Measurements from ENCODE around the gene DDIT4L. TPM values are rescaled to one million over a fixed set of nuclear protein-coding genes. Genes with fewer than 3 reads are reported as not detected.

Gene DDIT4L
- total RNA-seq, 6 donors from 2014 or later, result 0.37 to 1.1 (median 0.63) TPM; not detected in 2

DNA sequence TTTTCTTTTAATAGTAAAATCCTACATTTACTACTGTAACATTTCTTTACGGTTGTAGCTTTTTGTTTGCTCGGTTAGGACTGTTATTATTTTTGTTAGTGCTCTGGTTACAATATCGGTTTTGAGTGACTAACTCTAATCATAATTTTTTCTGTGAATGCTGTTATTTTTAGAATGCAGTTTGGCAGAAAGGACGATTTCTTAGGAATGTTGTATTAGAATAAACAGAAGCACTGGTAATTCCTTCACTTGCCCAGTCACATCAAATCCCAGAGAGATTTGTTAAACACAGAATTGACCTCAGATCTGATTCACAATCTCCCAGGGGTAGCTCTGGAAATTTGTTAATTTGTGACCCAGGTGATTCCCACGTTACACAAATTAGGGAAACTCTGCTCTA lies 21.7 kb downstream of the DDIT4L start:
- no peaks in the 10 kb centered on the region for H3K27me3 ChIP-seq
- no peak overlapping the region for H3K27ac ChIP-seq
- no peak for ATAC-seq (ENCODE audit: low FRiP score in 2 of 2)
- no peaks in the 10 kb centered on the region for H3K36me3 ChIP-seq
- WGBS, 2 donors, result 59 to 63% methylated on average over 5 of the region's 5 CpGs
- no peak overlapping the region for H3K4me3 ChIP-seq
- H3K9me3 ChIP-seq, result no peaks in the 10 kb centered on the region
- H3K4me1 ChIP-seq, result no peaks in the 10 kb centered on the region
- DNase-seq, result no peak
- TF ChIP-seq EP300 (IDR thresholded peaks at IDR 0.05), result no peak
- TF ChIP-seq POLR2AphosphoS5 (IDR thresholded peaks at IDR 0.05), result no peak
- TF ChIP-seq, protein P1, sequence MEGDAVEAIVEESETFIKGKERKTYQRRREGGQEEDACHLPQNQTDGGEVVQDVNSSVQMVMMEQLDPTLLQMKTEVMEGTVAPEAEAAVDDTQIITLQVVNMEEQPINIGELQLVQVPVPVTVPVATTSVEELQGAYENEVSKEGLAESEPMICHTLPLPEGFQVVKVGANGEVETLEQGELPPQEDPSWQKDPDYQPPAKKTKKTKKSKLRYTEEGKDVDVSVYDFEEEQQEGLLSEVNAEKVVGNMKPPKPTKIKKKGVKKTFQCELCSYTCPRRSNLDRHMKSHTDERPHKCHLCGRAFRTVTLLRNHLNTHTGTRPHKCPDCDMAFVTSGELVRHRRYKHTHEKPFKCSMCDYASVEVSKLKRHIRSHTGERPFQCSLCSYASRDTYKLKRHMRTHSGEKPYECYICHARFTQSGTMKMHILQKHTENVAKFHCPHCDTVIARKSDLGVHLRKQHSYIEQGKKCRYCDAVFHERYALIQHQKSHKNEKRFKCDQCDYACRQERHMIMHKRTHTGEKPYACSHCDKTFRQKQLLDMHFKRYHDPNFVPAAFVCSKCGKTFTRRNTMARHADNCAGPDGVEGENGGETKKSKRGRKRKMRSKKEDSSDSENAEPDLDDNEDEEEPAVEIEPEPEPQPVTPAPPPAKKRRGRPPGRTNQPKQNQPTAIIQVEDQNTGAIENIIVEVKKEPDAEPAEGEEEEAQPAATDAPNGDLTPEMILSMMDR (IDR thresholded peaks at IDR 0.05), result no peak

DNA sequence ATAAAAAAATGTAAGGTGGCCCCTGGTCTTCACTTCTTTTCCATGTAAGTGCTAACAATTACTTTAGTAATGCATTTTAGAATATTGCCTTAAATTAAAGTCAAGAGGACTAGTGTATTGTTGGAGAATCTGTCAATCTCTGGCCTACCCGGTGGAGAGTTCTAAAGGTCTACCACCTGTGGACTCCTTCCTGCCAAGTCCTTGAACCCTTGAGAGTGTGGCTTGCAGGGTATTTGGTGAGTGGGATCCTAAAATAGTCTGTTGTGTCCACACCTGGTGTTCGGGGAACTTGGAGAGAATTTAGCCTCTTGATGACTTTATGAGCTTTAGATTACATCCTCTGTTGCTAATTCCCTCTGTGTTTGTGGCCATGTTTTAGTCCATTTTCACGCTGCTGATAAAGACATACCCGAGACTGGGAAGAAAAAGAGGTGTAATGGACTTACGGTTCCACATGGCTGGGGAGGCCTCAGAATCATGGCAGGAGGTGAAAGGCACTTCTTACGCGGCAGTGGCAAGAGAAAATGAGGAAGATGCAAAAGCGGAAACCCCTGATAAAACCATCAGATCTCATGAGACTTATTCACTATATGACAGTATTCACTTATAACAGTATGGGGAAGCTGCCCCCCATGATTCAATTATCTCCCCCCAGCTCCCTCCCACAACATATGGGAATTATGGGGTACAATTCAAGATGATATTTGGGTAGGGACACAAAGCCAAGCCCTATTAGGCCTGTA lies 23.8 kb downstream of the DDIT4L start:
- no peak for DNase-seq
- Histone ChIP-seq H3K27ac (no peak overlapping the region), H3K36me3 (no peaks in the 10 kb centered on the region), H3K4me3 (no peak overlapping the region), H3K27me3 (no peaks in the 10 kb centered on the region), H3K9me3 (peaks cover 0 to 7% (median 5%) of the 10 kb centered on the region in 4 donors), H3K4me1 (no peaks in the 10 kb centered on the region)
- no peak for ATAC-seq (ENCODE audit: low FRiP score in 2 of 2)
- TF ChIP-seq, protein P1 (IDR thresholded peaks at IDR 0.05), result no peak
- TF ChIP-seq POLR2A (IDR thresholded peaks at IDR 0.05), result no peak
- TF ChIP-seq POLR2AphosphoS5 (IDR thresholded peaks at IDR 0.05), result no peak
- no peak for TF ChIP-seq EP300 (IDR thresholded peaks at IDR 0.05)
- 83 to 84% methylated on average over 8 of the region's 8 CpGs for WGBS, 2 donors

DNA sequence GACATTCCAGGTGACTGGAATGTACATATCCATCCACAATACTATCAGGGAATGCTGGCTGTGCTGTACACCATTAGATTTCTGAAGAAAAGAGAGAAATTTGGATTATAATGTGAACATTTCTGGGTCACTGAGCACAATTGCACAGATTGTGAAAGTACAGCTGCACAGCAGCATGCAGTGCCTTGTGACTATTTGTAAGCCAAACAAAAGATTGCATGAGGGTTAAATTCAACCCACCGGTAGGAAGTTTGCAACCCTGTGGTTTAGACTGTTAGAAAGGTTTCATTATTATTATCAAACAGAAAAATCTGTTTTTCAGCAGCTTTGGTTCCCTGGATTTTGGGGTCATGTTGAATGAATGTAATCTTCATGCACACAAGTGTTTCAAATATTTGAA lies 24.5 kb downstream of the DDIT4L start:
- H3K4me1 ChIP-seq, result no peaks in the 10 kb centered on the region
- no peak overlapping the region for H3K4me3 ChIP-seq
- H3K36me3 ChIP-seq, result no peaks in the 10 kb centered on the region
- DNase-seq, result no peak
- H3K27ac ChIP-seq, result no peak overlapping the region
- 47 to 71% methylated on average over 1 of the region's 1 CpG for WGBS, 2 donors
- peaks cover 0 to 10% (median 5%) of the 10 kb centered on the region in 4 donors for H3K9me3 ChIP-seq
- no peaks in the 10 kb centered on the region for H3K27me3 ChIP-seq
- no peak for ATAC-seq (ENCODE audit: low FRiP score in 2 of 2)
- TF ChIP-seq, protein P1 (IDR thresholded peaks at IDR 0.05), result no peak
- TF ChIP-seq EP300 (IDR thresholded peaks at IDR 0.05), result no peak

DNA sequence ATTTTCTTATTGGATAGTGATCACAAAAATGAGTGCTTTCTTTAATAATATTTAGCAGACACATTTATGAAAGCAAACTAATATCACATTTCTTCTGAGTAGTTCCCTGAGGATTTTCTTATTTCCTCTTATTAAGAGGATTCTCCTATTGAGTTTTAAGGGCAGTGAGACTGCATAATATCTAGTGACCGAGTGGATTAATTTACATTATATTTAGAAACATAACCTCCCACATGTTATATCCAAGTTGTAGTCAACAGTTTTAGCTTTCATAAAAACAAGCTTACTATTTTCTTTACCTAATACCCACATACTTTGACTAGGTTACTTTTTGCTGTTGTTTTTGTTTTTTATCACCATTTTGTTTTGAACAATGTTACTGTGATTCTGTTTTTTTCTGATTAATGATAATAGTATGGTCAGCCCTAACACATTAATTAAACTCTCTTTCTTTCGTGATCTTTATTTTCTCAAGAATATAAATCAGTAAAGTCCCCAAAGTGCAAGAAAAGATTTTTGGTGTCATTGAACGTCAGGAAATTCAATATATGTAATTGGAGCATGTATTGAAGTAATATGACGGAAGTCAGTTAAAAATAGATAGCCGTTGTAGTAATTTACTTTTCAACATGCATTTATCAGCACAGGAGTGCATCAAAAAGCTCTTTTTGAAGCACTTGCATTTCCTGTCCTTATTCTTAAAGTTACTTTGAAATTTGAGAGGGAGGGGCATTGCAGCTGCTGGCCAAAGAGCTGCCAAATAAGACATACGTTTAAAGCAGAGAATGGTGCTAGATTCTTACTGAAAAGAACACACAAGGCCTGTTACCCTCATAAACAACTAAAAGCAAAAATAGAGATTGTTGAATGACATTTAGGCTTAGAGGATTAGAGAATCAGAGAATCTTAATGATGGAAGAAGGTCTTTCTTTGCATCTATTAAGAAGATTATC lies 25.2 kb downstream of the DDIT4L start:
- Histone ChIP-seq H3K27me3 (no peaks in the 10 kb centered on the region), H3K4me3 (no peak overlapping the region), H3K9me3 (peaks cover 0 to 10% (median 5%) of the 10 kb centered on the region in 4 donors), H3K4me1 (no peaks in the 10 kb centered on the region), H3K27ac (no peak overlapping the region), H3K36me3 (no peaks in the 10 kb centered on the region)
- TF ChIP-seq POLR2A (IDR thresholded peaks at IDR 0.05), result no peak
- TF ChIP-seq POLR2AphosphoS5 (IDR thresholded peaks at IDR 0.05), result no peak
- TF ChIP-seq, protein P1 (IDR thresholded peaks at IDR 0.05), result no peak
- no peak for TF ChIP-seq EP300 (IDR thresholded peaks at IDR 0.05)
- no peak for DNase-seq
- 45 to 50% methylated on average over 6 of the region's 6 CpGs for WGBS, 2 donors
- no peak for ATAC-seq (ENCODE audit: low FRiP score in 2 of 2)
